Mesendoderm (in vitro differentiated cells): Measurements from ENCODE around the gene IGFBP1.
"Not testable (repeated sequence)": the region's sequence is repeated elsewhere in the genome, so short reads cannot be mapped to it uniquely, and the experiment has no call there.

ENCODE experiments used
- DNase-seq: peaks from one replicate; pipeline ENCODE4 v3.0.0; 2013
- H2AK5ac ChIP-seq: 2 replicates; pipeline ENCODE4 v1.6.1; 2013; ENCODE audit warnings: low read length, inconsistent platforms
- H2BK120ac ChIP-seq: 2 replicates; pipeline ENCODE4 v1.6.1; 2013; ENCODE audit warnings: low read depth, mild to moderate bottlenecking, low read length, moderate library complexity, mixed read lengths
- H2BK15ac ChIP-seq: replicated peaks from 2 replicates; pipeline ENCODE4 v1.6.1; 2013; ENCODE audit warnings: low read depth, mild to moderate bottlenecking, moderate library complexity
- H2BK5ac ChIP-seq: 2 replicates; pipeline ENCODE4 v1.6.1; 2013; ENCODE audit warnings: low read length, inconsistent platforms
- H3K18ac ChIP-seq: 2 replicates; pipeline ENCODE4 v1.6.1; 2013; ENCODE audit warnings: mild to moderate bottlenecking, low read length, mixed read lengths
- H3K23ac ChIP-seq: one replicate; pipeline ENCODE4 v1.6.1; 2013; ENCODE audit warnings: low read length
- H3K27ac ChIP-seq: 2 replicates; pipeline ENCODE4 v1.5.1; 2013; ENCODE audit warnings: low read depth, mild to moderate bottlenecking, inconsistent platforms, low read length, moderate library complexity
- H3K27me3 ChIP-seq: 2 replicates; pipeline ENCODE4 v1.6.1; 2013; ENCODE audit warnings: low read length, control low read depth, mild to moderate bottlenecking, inconsistent platforms; ENCODE audit not compliant: insufficient read depth, poor library complexity
- H3K36me3 ChIP-seq: 2 replicates; pipeline ENCODE4 v1.6.1; 2013; ENCODE audit warnings: low read length, inconsistent platforms; ENCODE audit not compliant: control insufficient read depth, insufficient read depth
- H3K4ac ChIP-seq: one replicate; pipeline ENCODE4 v1.6.1; 2013; ENCODE audit warnings: low read depth, mild to moderate bottlenecking, low read length, moderate library complexity
- H3K4me1 ChIP-seq: 2 replicates; pipeline ENCODE4 v1.6.1; 2013; ENCODE audit warnings: low read depth, low read length, inconsistent platforms; ENCODE audit not compliant: control insufficient read depth
- H3K4me2 ChIP-seq: 2 replicates; pipeline ENCODE4 v1.6.1; 2013; ENCODE audit warnings: low read length
- H3K4me3 ChIP-seq: 2 replicates; pipeline ENCODE4 v1.5.1; 2013; ENCODE audit warnings: mild to moderate bottlenecking, low read length
- H3K56ac ChIP-seq: one replicate; pipeline ENCODE4 v1.6.1; 2013; ENCODE audit warnings: low read length
- H3K79me1 ChIP-seq: 2 replicates; pipeline ENCODE4 v1.6.1; 2013; ENCODE audit warnings: low read length, inconsistent platforms
- H3K79me2 ChIP-seq: 2 replicates; pipeline ENCODE4 v1.6.1; 2013; ENCODE audit warnings: mild to moderate bottlenecking, low read length; ENCODE audit not compliant: control insufficient read depth, insufficient read depth
- H3K9ac ChIP-seq: 2 replicates; pipeline ENCODE4 v1.6.1; 2013; ENCODE audit warnings: low read length, inconsistent platforms
- H4K5ac ChIP-seq: one replicate; pipeline ENCODE4 v1.6.1; 2013; ENCODE audit warnings: low read length
- H4K8ac ChIP-seq: one replicate; pipeline ENCODE4 v1.6.1; 2013; ENCODE audit warnings: low read depth, mild to moderate bottlenecking, control low read depth, low read length, moderate library complexity
- WGBS: extraction: QIAGEN DNeasy Blood & Tissue Kit; methylation state at CpG from one replicate; pipeline ENCODE4 v1.1.7; 2013; ENCODE audit warnings: low lambda C conversion rate, missing lambda C conversion rate; ENCODE audit not compliant: insufficient coverage; ENCODE audit errors: extremely low coverage; 5-methylcytosine and 5-hydroxymethylcytosine counted together

IGFBP1 gene

DNA sequence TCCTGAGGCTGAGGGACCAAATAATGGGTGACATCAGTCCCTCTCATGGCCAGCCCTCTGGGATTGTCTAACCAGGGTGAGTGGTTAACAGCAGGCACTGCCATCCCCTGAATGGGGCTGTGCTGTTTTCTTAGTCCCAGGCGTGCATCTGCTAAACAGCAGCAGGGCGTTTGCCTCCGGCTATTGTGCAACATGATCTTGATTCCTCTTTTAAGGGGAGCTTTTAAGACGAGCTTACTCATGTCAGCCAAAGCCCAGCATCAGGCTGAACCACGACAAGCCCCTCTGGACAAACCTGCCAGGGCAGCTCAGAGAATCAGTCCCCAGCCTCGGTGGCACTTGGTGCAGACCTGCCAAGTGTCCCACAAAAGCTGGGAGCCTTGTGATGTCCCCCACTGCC, 49.0 kb downstream of the IGFBP1 start:
- Histone ChIP-seq H3K56ac (no peak overlapping the region), H3K79me1 (no peaks in the 10 kb centered on the region), H3K27ac (no peak overlapping the region), H3K4me1 (no peaks in the 10 kb centered on the region), H2BK120ac (no peak overlapping the region), H3K9ac (no peak overlapping the region), H3K18ac (no peak overlapping the region), H3K23ac (no peak overlapping the region), H4K8ac (no peak overlapping the region), H3K36me3 (no peaks in the 10 kb centered on the region), H3K4ac (no peak overlapping the region), H2AK5ac (no peak overlapping the region), H3K27me3 (no peaks in the 10 kb centered on the region), H2BK15ac (no peak overlapping the region), H3K4me3 (no peak overlapping the region), H4K5ac (no peak overlapping the region), H2BK5ac (no peak overlapping the region), H3K79me2 (no peaks in the 10 kb centered on the region), H3K4me2 (no peak overlapping the region)
- no peak for DNase-seq
- no CpG with 5 or more reads among the region's 6 CpGs for WGBS

DNA sequence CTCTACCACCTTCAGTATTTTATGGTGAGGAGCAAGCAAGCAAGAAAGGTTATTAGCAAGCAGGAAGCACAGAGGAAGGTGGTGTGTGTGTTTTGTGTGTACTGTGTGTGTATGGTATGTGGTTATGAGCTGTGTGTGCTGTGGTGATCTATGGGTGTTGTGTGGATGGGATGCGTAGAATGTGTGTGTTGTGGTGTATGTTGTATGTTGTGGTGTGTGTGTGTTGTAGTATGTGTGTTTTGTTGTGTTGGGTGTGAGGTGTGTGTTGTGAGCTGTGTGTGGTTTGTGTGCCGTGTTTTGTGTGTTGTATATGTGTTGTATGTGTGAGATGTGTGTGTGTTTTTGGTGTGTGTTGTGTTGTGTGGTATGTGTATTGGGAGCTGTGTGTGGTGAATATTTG, 49.6 kb downstream of the IGFBP1 start:
- H3K4ac ChIP-seq = no peak overlapping the region
- no peak overlapping the region for H3K56ac ChIP-seq
- H3K23ac ChIP-seq = no peak overlapping the region
- H3K27me3 ChIP-seq = no peaks in the 10 kb centered on the region
- H2BK5ac ChIP-seq = no peak overlapping the region
- H2BK120ac ChIP-seq = no peak overlapping the region
- no peaks in the 10 kb centered on the region for H3K4me1 ChIP-seq
- H3K9ac ChIP-seq = no peak overlapping the region
- no peak for DNase-seq
- H3K79me1 ChIP-seq = no peaks in the 10 kb centered on the region
- no peak overlapping the region for H3K27ac ChIP-seq
- no peak overlapping the region for H4K5ac ChIP-seq
- H3K36me3 ChIP-seq = no peaks in the 10 kb centered on the region
- no peak overlapping the region for H3K4me2 ChIP-seq
- no peak overlapping the region for H3K18ac ChIP-seq
- 100% methylated on average over 2 of the region's 2 CpGs for WGBS
- no peaks in the 10 kb centered on the region for H3K79me2 ChIP-seq
- H2AK5ac ChIP-seq = no peak overlapping the region
- no peak overlapping the region for H4K8ac ChIP-seq
- no peak overlapping the region for H3K4me3 ChIP-seq
- no peak overlapping the region for H2BK15ac ChIP-seq

DNA sequence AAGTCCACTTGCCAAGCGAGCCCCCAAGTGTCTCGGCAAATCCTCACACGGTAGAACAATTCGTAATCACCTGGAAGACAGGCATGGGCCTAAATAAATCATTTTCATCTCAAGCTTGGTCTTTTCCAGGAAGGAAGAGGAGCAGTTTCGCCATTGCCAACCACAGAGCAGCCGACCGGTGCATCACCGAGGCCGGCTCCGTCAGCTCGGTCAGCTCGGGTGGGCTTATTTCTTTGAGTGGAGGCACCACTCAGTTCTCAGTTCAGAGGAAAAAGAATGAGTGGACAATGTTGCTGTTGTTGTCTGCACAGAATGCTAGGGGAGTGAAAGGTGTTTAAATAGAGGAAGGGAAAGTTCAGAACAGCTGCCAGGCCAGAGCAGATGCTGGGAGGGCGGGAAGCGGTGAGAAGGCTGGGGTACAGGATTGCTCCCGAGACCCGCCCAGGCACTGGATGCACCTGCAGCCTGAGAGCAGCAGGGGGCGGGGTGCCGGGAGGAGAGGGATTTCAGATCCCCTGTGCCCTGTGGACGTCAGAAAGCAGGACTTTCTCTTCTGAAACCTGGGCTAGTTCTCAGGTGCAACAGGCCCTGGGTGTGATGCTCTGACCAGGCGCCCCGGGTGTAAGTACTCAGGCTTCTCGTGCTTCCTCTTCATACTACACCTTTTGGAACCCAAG, 50.5 kb downstream of the IGFBP1 start:
- no peak overlapping the region for H4K5ac ChIP-seq
- H3K79me1 ChIP-seq = no peaks in the 10 kb centered on the region
- no peaks in the 10 kb centered on the region for H3K4me1 ChIP-seq
- H3K79me2 ChIP-seq = no peaks in the 10 kb centered on the region
- no peak overlapping the region for H2AK5ac ChIP-seq
- H2BK5ac ChIP-seq = no peak overlapping the region
- H3K23ac ChIP-seq = no peak overlapping the region
- H3K27me3 ChIP-seq = no peaks in the 10 kb centered on the region
- no peak overlapping the region for H4K8ac ChIP-seq
- DNase-seq = peak; percentile 48
- H3K36me3 ChIP-seq = no peaks in the 10 kb centered on the region
- H2BK120ac ChIP-seq = no peak overlapping the region
- no peak overlapping the region for H3K18ac ChIP-seq
- H3K56ac ChIP-seq = no peak overlapping the region
- no peak overlapping the region for H3K27ac ChIP-seq
- no peak overlapping the region for H3K4ac ChIP-seq
- no peak overlapping the region for H3K4me2 ChIP-seq
- no CpG with 5 or more reads among the region's 22 CpGs for WGBS
- no peak overlapping the region for H3K4me3 ChIP-seq
- no peak overlapping the region for H2BK15ac ChIP-seq
- no peak overlapping the region for H3K9ac ChIP-seq

DNA sequence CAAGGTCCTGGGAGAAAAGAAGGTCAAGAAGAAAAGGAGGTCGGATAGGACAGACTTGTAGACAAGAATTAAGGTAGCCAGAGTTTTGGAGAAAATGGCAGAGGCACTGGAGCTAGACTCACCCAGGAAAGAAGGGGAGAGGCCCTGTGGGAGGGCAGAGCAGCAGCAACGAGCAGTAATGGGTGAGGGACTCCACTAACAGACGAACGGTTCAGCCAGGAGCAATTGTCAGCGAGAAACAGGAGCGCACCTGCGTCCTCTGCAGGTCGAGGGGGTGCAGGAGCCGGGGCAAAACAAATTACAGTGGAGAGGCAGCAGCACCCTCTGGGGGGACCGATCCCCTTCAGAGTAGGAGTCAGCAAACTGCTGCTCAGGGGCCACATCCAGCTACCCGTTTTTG, 51.3 kb downstream of the IGFBP1 start:
- no peak for DNase-seq
- no peak overlapping the region for H3K56ac ChIP-seq
- H2BK15ac ChIP-seq = no peak overlapping the region
- no peak overlapping the region for H3K4me3 ChIP-seq
- no peaks in the 10 kb centered on the region for H3K27me3 ChIP-seq
- no peak overlapping the region for H3K18ac ChIP-seq
- H3K4me2 ChIP-seq = no peak overlapping the region
- no CpG with 5 or more reads among the region's 11 CpGs for WGBS
- no peak overlapping the region for H4K8ac ChIP-seq
- no peaks in the 10 kb centered on the region for H3K79me1 ChIP-seq
- no peak overlapping the region for H2BK5ac ChIP-seq
- H2AK5ac ChIP-seq = no peak overlapping the region
- no peak overlapping the region for H2BK120ac ChIP-seq
- H3K9ac ChIP-seq = no peak overlapping the region
- no peak overlapping the region for H3K4ac ChIP-seq
- no peak overlapping the region for H4K5ac ChIP-seq
- no peak overlapping the region for H3K23ac ChIP-seq
- no peaks in the 10 kb centered on the region for H3K79me2 ChIP-seq
- no peaks in the 10 kb centered on the region for H3K36me3 ChIP-seq
- no peaks in the 10 kb centered on the region for H3K4me1 ChIP-seq
- H3K27ac ChIP-seq = no peak overlapping the region

DNA sequence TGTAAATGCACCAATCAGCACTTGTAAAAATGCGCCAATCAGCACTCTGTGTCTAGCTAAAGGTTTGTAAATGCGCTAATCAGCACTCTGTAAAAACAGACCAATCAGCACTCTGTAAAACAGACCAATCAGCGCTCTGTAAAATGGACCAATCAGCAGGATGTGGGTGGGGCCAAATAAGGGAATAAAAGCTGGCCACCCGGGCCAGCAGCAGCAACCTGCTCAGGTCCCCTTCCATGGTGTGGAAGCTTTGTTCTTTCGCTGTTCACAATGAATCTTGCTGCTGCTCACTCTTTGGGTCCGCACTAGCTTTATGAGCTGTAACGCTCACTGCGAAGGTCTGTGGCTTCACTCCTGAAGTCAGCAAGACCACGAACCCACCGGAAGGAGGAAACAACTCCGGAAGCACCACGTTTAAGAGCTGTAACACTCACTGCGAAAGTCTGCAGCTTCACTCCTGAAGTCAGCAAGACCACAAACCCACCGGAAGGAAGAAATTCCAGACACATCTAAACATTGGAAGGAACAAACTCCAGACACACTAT, 52.0 kb downstream of the IGFBP1 start:
- H3K23ac ChIP-seq, H3K27ac ChIP-seq, H3K56ac ChIP-seq, H2BK120ac ChIP-seq, H3K4me1 ChIP-seq, H2BK5ac ChIP-seq, H2AK5ac ChIP-seq, H3K4me2 ChIP-seq, H3K79me1 ChIP-seq, H3K18ac ChIP-seq, H3K9ac ChIP-seq, H2BK15ac ChIP-seq, H3K79me2 ChIP-seq, DNase-seq, H3K27me3 ChIP-seq, H3K36me3 ChIP-seq, H3K4me3 ChIP-seq, H4K8ac ChIP-seq, H4K5ac ChIP-seq, H3K4ac ChIP-seq: not testable (repeated sequence)
- no CpG with 5 or more reads among the region's 14 CpGs for WGBS

DNA sequence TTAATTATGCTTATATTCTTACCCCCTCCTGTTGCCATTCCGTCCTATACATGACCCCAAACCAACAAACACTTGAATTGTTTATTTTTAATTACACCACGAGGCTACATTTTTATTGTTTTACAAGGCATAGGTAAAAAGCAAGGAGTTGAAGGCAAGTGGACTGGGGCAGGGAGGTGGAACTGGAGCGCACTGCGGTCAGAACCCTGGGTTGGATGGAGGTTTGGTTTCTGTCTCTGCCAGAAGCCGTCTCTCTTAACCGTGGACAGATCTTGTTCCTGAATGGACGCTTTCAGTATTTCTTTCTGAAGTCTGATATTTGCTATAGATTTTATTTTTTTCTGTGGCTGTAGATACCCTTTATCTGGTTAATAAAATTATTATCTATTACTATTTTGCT, 52.7 kb downstream of the IGFBP1 start:
- no peak for DNase-seq
- Histone ChIP-seq H3K79me1 (no peaks in the 10 kb centered on the region), H3K4me2 (no peak overlapping the region), H3K9ac (no peak overlapping the region), H3K79me2 (no peaks in the 10 kb centered on the region), H3K56ac (no peak overlapping the region), H3K18ac (no peak overlapping the region), H3K4me1 (no peaks in the 10 kb centered on the region), H3K27me3 (no peaks in the 10 kb centered on the region), H4K5ac (no peak overlapping the region), H3K4ac (no peak overlapping the region), H2BK120ac (no peak overlapping the region), H3K36me3 (no peaks in the 10 kb centered on the region), H2AK5ac (no peak overlapping the region), H4K8ac (no peak overlapping the region), H3K23ac (no peak overlapping the region), H2BK15ac (no peak overlapping the region), H3K27ac (no peak overlapping the region), H3K4me3 (no peak overlapping the region), H2BK5ac (no peak overlapping the region)
- no CpG with 5 or more reads among the region's 7 CpGs for WGBS
